NCI-H524 (cell line): Measurements from ENCODE around the gene PHACTR4.
"Not testable (repeated sequence)": the region's sequence is repeated elsewhere in the genome, so short reads cannot be mapped to it uniquely, and the experiment has no call there.

Source experiments
- DNase-seq, 2 experiments: peaks; one replicate each; lab custom pipeline; 2025; lab: John Stamatoyannopoulos, UW

The PHACTR4 gene

DNA sequence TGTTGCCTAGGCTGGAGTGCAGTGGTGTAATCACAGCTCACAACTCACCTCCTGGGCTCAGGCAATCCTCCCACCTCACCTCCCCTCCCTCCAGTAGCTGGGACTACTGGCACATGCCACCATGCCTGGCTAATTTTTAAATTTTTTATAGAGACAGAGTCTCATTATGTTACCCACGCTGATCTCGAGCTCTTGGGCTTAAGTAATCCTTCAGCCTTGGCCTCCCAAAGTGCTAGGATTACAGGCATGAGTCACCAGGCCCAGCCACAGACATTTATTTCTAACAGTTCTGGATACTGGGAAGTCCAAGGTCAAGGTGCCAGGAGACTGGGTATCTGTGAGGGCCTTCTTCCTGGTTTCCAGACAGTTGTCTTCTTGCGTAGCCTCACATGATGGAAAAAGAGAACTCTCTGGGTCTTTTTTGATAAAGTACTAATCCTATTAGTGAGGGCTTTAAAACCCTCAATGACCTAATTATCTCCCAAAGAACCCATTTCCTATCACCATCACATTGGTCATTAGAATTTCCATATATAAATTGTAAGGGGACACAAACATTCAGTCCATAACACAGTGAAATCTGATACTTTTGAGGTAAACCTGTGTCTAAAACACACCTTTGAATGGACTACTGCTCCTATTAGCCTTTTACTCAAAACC is 67.9 kb downstream of the PHACTR4 start:
- DNase-seq, result peak in 1 of 2 experiments; percentile 50

DNA sequence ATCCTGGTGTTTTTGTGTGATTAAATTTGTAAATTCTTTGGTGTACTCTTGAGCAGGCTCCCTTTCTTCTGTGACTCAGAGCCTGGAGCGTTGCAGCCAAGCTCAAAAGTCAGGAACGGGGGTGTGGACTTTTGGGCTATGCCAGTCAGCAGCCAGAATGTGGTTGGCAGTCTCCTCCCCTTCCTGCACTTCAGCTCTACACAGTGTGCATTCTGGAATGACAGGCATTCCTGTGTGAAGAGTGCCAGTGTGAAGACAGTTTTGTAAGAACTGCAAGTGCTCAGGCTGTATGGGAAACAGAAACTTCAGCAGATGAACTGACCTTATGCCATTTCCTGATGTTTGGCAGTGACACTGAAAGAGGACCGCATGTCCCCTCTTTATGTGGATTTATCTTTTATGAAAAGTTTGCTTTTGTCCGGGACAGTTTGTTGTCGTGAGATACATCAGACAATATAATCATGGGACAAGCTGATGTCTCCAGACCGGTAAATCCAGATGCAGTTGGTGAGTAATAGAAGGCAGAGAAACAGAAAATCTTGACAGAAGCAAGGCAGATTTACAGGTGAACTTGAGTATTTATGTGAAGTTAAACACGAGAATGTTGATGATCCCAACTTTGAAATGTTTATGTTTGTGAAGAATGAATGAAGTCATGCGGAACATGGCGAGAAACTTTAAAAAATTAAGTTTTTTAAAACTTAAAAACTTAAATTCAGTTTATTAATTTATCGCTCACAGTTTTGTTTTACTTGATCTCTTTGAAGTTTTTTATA is 68.6 kb downstream of the PHACTR4 start:
- peak in 1 of 2 experiments; percentile 22 for DNase-seq

DNA sequence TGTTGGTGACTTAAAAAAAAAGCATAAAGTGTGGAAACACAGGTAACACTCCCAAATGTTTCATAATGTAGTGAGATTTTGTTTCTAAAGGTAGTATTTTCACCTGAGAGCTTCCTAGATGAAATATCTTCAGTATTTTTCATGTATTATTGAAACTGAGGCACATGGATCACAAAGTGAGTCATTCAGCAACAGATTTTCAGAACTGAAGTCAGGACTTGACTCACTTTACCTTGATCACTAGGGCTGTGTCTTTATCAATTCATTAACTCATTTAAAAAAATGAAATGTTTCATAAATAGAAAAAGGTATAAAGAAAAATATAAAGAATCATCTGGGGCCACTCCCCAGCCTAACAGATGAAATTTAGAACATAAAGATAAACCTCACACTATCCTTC is 69.8 kb downstream of the PHACTR4 start:
- DNase-seq, result no peak

DNA sequence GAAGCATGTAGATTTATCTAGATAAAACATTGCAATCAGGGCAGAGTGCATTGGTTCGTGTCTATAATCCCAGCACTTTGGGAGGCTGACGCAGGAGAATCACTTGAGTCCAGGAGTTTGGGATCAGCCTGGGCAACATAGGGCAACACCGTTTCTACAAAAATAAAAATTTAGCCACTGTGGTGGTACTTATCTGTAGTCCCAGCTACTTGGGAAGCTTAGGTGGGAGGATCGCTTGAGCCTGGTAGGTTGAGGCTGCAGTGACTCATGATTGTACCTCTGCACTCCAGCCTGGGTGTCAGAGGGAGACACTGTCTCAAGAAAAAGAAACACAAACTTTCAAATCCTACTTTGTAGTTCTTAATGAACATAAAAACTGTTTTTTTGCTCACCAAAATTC is 72.1 kb downstream of the PHACTR4 start:
- DNase-seq, result no peak

DNA sequence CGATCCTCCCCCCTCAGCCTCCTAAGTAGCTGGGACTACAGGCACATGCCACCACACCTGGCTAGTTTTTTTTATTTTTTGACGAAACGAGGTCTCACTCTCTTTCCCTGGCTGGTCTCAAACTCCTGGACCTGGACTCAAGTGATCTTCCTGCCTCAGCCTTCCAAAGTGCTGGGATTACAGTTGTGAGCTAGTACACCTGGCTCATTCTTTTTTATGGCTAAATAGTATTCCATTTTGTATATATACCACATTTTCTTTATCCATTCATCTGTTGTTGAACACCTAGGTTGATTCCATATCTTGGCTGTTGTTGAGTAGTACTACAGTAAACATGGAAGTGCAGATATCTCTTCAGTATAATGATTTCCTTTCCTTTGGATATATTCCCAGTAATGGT is 74.0 kb downstream of the PHACTR4 start:
- DNase-seq, result no peak

DNA sequence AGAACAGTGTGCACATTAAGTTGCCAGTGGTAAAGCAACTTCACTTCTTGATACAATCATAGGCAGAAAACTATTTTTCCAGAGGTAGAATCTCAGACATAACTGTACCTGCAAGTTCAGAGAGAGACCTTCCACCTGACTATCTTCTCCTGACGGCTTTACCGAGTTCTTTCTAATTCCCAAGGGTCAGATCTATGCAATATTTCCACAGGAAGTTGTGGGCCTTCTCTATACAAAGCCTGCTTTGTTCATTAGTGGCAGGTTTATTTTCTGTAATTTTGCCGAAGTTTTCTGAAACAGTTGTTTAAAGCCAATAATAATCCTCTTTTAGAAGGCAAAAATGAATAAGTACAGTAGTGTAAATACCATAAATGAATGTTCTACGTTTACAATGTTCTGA is 78.1 kb downstream of the PHACTR4 start:
- DNase-seq, result no peak

DNA sequence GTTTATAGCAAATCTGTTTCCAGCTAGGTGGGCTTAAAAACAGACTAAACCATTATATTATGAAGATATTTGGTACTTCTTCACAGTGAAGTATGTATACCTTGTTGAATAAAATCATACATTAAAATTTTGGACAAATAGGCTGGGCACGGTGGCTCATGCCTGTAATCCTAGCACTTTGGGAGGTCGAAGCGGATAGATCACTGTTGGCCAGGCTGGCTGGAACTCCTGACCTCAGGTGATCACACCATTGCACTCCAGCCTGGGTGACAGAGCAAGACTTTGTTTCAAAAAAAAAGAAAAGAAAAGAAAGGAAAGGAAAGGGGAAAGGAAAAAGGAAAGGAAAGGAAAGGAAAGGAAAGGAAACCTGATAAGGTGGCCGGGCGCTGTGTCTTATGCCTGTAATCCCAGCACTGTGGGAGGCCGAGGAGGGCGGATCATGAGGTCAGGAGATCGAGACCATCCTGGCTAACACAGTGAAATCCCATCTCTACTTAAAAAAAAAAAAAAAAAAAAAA is 78.6 kb downstream of the PHACTR4 start:
- DNase-seq, result not testable (repeated sequence)

DNA sequence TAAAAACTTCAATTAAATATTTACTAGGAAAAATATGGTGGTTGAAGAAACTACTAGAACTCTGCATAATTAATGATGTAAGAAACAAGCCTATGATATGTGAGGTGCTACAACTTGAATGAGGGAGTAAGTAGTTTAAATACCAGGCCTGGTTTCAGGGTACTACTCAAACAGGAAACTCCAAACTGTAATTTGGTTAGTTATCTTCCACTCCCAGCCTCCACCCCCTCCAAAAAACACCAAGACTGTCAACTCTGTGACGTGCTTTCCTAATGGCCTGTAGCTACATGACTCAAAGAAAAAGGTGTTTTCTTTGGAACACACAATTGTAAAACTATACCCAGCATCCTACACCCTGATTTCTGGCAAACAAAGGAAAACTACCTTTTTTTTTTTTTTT is 80.4 kb downstream of the PHACTR4 start:
- DNase-seq, result no peak

DNA sequence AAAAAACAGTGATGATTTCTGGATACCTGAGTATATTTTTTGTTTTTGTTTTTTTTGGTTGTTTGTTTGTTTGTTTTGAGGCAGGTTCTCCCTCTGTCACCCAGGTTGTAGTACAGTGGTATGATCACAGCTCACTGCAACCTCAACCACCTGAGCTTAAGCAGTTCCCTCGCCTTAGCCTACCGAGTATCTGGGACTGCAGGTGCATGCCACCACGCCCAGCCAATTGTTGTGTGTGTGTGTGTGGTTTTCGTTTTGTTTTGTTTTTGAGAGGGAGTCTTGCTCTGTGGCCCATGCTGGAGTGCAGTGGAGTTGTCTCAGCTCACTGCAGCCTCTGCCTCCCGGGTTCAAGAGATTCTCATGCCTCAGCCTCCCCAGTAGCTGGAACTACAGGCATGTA is 81.0 kb downstream of the PHACTR4 start:
- DNase-seq, result no peak

DNA sequence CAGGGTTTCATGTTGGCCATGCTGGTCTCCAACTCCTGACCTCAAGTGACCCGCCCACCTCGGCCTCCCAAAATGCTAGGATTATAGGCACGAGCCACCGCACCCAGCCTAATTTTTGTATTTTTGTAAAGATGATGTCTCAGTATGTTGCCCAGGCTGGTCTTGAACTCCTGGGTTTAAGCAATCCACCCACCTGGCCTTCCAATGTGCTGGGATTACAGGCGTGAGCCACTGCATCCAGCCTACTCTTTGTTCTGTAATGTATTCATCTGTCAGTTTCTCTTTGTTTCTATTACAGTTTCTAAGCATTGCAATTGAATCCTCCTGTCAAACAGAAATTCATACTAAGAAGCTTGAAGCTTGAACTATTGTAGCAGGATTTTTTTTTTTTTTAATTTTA is 81.5 kb downstream of the PHACTR4 start:
- DNase-seq, result no peak

DNA sequence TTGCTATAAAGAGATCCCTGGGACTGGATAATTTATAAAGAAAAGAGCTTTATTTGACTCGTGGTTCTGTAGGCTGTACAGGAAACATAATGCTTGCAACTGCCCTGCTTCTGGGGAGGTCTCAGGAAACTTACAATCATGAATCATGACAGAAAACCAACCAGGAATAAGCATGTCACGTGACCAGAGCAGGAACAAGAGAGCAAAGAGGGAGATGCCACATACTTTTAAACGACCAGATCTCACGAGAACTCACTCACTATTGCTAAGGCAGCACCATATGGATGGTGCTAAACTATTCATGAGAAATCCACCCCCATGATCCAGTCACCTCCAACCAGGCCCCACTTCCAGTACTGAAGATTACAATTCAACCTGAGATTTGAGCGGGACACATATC is 86.5 kb downstream of the PHACTR4 start:
- DNase-seq, result no peak

DNA sequence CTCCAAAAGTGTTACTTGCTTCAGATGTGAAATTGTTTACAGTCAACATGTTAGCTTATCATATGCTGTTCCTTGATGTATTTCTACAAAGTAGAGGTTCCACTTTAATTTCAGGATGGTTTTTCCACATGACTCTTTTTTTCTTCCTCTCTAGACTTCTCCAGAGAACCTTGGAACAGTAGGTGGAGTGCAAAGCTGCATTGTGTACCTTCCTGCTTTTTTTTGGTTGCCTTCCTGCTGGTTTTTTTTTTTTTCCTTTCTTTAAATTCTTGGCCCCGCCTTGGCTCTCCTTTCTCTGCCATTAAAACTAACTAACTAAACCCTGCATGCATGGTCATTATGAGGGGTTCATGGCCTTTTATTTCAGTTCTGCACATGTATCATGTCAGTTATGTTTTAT is 88.1 kb downstream of the PHACTR4 start:
- DNase-seq, result no peak

DNA sequence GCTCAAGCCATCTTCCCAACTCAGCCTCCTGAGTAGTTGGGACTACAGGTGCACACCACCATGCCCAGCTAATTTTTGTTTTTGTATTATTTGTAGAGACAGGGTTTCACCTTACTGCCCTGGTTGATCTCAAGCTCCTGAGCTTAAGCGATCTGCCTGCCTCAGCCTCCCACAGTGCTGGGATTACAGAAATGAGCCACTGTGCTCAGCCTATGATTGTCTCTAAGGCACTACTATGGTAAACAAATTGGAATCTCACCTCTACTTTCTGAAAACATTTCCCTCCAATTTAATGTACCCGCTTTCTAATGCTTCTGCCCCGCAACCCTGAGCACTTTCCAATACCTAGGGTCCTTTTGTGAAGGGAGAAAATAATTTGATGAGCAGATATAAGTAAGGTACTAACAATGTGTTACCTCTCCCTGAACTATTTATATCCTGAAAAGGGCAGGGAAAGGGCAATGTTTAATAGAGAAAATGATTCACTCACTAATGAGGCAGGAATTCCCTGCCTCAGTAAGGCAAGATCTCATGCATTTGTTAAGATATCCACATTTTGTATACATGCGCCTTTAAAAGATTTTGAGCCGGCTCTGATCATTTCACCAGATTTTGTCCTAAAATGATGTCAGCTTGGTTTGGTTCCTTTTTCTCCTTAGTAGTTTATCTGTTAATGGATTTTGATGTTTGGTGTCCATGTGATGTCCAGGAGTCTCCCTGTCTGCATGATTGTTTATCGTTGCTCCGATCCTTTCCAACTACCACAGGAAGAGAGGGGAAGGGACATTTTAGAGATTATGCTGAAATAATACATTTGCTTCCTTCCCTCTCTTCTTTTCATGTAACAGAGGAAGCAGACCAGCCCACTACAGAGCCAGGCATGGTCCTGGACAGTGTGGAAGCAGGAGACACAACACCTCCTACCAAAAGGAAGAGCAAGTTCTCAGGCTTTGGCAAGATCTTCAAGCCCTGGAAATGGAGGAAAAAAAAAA is 89.0 kb downstream of the PHACTR4 start:
- DNase-seq, result no peak

DNA sequence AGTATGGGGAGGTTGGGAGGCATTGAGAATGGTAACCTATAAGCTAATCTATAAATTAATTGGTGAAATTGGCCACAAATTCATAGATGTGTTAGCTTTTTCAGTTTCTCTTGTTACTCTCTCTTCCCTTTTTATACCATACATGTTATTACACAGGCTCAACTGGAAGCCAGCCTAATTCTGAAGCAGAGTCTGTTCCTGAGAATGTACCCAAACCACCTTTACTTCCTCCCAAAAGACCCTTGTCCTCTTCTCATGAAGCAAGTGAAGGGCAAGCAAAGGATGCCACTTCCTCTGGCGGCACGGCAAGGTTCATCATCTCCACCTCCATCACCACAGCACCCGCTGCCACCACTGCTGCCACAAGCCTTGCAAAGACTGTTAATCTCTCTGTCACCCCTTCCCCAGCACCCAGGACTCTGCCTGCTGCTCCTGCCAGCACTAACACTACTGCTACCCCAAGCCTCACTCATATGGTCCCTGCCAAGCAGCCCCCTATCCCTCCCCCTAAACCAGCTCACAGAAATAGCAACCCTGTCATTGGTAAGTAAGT is 96.8 kb downstream of the PHACTR4 start:
- no peak for DNase-seq

DNA sequence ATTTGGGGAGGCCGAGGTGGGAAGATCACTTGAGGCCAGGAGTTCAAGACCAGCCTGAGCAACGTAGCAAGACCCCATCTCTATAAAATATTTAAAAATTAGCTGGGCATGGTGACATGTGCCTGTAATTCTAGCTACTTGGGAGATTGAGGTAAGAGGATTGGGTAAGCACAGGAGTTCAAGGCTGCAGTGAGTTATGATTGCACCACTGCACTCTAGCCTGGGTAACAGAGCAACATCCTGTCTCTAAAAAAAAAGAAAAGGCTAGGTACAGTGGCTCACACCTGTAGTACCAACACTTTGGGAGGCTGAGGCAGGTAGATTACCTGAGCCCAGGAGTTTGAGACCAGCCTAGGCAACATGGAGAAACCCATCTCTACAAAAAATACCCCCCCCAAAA is 100.6 kb downstream of the PHACTR4 start:
- no peak for DNase-seq

DNA sequence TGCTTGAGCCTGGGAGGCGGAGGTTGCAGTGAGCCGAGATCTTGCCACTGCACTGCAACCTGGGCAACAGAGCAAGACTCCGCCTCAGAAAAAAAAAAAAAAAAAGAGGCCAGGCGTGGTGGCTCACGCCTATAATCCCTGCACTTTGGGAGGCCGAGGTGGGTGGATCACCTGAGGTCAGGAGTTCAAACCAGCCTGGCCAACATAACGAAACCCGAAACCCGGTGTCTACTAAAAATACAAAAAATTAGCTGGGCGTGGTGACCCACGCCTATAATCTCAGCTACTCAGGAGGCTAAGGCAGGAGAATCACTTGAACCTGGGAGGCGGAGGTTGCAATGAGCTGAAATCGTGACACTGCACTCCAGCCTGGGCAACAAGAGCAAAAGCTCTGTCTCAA is 110.0 kb downstream of the PHACTR4 start:
- DNase-seq, result not testable (repeated sequence)

DNA sequence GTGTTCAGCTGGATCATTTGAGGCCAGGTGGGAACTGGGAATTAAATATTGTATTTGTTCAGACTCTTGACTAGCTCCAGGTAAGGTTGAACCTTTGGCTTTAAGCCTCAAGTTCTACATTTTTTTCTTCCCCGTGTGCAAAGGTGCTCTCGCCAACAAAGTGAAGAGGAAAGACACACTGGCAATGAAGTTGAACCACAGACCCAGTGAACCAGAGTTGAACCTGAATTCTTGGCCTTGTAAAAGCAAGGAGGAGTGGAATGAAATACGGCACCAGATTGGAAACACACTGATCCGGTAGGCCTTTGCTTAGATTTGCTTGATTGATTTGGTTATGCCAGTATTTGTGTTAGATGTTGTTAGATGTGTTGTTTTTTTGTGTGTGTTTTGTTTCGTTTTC is 110.8 kb downstream of the PHACTR4 start:
- no peak for DNase-seq

DNA sequence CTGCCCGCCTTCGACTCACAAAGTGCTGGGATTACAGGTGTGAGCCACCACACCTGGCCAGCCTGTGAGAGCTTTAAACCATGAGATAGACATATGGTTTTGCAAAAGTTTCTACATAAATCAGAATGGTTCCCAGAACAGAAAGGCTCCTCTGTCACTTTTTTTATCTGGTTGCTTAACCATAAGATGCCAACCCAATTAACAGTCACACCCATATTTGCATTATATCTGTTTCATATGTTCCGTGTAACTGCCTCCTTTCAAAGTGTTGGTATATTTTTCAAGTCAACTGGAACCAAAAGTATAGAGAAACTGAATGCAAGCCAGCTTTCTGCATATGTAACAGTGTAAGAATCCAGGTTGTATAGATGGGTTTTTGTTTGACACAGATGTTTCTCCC is 112.6 kb downstream of the PHACTR4 start:
- no peak for DNase-seq

DNA sequence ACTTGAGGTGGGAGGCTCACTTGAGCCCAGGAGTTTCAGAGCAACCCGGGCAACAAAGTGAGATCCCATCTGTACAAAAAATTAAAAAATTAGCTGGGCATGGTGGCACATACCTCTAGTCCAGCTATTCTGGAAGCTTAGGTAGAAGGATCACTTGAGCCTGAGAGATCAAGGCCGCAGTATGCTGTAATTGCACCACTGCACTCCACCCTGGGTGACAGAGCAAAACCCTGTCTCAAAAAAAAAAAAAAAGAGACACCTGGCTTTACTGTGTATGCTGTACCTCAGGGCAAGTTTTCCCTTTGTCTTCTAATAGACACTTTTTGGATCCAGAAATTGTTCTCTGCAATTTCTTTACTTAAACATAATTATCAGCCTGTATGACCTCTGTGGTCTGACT is 113.2 kb downstream of the PHACTR4 start:
- DNase-seq, result no peak

DNA sequence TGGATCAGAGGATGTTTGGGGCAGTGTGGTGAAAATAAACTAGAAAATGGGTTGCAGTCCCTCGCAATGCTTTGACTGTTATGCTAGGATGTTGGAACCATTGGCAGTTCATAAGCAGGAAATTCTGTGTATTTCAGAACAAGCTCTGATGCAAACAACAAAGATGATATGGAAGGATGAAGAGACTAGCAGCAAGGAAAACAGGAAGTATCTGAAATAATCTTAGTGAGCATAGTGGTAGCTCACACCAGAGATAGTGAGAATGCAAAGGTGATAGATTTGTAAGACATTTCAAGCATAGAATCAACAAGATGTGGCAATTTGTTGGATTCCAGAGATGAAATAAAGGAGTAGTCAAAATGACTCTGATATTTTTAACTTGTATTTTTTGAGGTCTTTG is 125.2 kb downstream of the PHACTR4 start:
- no peak for DNase-seq

DNA sequence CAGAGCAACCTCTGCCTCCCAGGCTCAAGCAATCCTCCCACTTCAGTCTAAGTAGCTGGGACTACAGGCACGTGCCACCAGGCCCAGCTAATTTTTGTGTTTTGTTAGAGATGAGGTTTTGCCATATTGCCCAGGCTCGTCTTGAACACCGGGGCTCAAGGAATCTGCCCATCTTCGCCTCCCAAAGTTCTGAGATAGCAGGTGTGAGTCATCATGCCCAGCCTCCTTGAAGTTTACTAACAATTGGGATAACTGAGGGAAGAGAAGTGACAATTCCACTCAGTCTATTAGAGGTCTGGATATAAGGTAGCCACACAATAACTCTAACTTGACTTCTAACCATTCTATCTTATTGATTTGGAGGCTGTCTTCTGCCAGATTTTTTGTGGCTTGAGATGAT is 130.0 kb downstream of the PHACTR4 start:
- DNase-seq, result no peak

DNA sequence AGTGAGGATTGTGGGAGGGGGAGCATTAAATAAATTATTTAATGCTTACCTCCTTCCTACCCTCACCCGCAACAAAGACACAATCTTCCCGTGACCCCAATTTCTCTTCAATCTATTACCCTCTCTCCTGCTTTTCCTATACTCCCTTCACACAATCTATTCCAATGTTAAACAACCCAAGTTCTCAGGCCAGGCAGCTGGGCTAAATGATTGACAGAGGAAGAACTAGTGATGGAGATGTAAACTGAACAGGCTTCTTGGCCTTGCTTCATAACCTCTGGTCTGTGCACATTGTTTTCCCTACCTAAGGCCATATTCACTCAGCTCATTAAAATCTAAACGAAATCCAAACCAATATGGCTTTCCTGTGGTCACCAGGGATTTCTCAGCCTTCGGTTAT is 132.4 kb downstream of the PHACTR4 start:
- DNase-seq, result no peak
